Smooth muscle cell (in vitro differentiated cells): Measurements from ENCODE around the gene TLL2. TPM values are rescaled to one million over a fixed set of nuclear protein-coding genes. Genes with fewer than 3 reads are reported as not detected.

ENCODE experiments used
- DNase-seq: peaks from one replicate; lab custom pipeline; 2025; ENCODE audit not compliant: unreplicated experiment; lab: John Stamatoyannopoulos, UW
- H2AFZ ChIP-seq: fragments of 200-600 bp; sonication (generic); 2 replicates; pipeline ENCODE4 v1.6.0; 2016; ENCODE audit warnings: antibody characterized with exemption, low read depth, mild to moderate bottlenecking
- H3F3A ChIP-seq: fragments of 200-600 bp; sonication (generic); 2 replicates; pipeline ENCODE4 v1.6.0; 2017; ENCODE audit warnings: antibody characterized with exemption, low read depth
- H3K27ac ChIP-seq: fragments of 200-600 bp; sonication (generic); 2 replicates; pipeline ENCODE4 v1.5.1; 2016; ENCODE audit warnings: low read depth, mild to moderate bottlenecking
- H3K27me3 ChIP-seq: fragments of 200-600 bp; sonication (generic); 2 replicates; pipeline ENCODE4 v1.6.1; 2016; ENCODE audit warnings: low read depth, mild to moderate bottlenecking
- H3K36me3 ChIP-seq: fragments of 200-600 bp; sonication (generic); 2 replicates; pipeline ENCODE4 v1.5.1; 2016; ENCODE audit warnings: low read depth
- H3K4me1 ChIP-seq: fragments of 200-600 bp; sonication (generic); 2 replicates; pipeline ENCODE4 v1.5.1; 2016; ENCODE audit warnings: low read depth
- H3K4me2 ChIP-seq: fragments of 200-600 bp; sonication (generic); 2 replicates; pipeline ENCODE4 v1.6.0; 2016; ENCODE audit warnings: mild to moderate bottlenecking
- H3K4me3 ChIP-seq: fragments of 200-600 bp; sonication (generic); 2 replicates; pipeline ENCODE4 v1.5.1; 2016; ENCODE audit warnings: mild to moderate bottlenecking
- H3K79me2 ChIP-seq: fragments of 200-600 bp; sonication (generic); 2 replicates; pipeline ENCODE4 v1.6.0; 2016; ENCODE audit warnings: low read depth, mild to moderate bottlenecking
- H3K9ac ChIP-seq: fragments of 200-600 bp; sonication (generic); 2 replicates; pipeline ENCODE4 v1.6.0; 2016; ENCODE audit warnings: low read depth
- H3K9me3 ChIP-seq: fragments of 200-600 bp; sonication (generic); replicated peaks from 2 replicates; pipeline ENCODE4 v1.5.1; 2016; ENCODE audit warnings: low read depth
- H4K20me1 ChIP-seq: fragments of 200-600 bp; sonication (generic); 2 replicates; pipeline ENCODE4 v1.6.0; 2016; ENCODE audit warnings: low read depth
- CTCF ChIP-seq: fragments of 200-600 bp; sonication (generic); IDR thresholded peaks from 2 replicates; pipeline ENCODE4 v1.5.1; 2017; ENCODE audit warnings: borderline replicate concordance, mild to moderate bottlenecking, antibody characterized with exemption; ENCODE audit not compliant: insufficient read depth, poor library complexity, severe bottlenecking
- WGBS: methylation state at CpG from one replicate; pipeline ENCODE4 v1.1.7; 2016; ENCODE audit warnings: low lambda C conversion rate; 5-methylcytosine and 5-hydroxymethylcytosine counted together
- polyA plus RNA-seq: library from polyadenylated mRNA; unstranded; fragments of >200 nt; fragmentation: Nextera tagmentation; extraction: Ambion mirVana; gene quantifications from 2 replicates; pipeline ENCODE4 v1.2.1, GENCODE V29; 2016
- total RNA-seq: library from RNA; depleted of rRNA; stranded (reverse); fragments of >200 nt; gene quantifications from 2 replicates; pipeline ENCODE4 v1.2.3, GENCODE V29; 2014

Gene TLL2
- total and polyA plus RNA-seq, 2 experiments from 2014 or later, result 0.18 TPM; not detected in 1

- no peaks in the 10 kb centered on the region for H3K9me3 ChIP-seq
- no peaks in the 10 kb centered on the region for H3K4me1 ChIP-seq
- no peak overlapping the region for H3K4me2 ChIP-seq
- no peak overlapping the region for H3K27ac ChIP-seq
- no peaks in the 10 kb centered on the region for H3F3A ChIP-seq
- H3K9ac ChIP-seq, result no peak overlapping the region
- no peak for TF ChIP-seq CTCF
- no peaks in the 10 kb centered on the region for H3K36me3 ChIP-seq
- no peak overlapping the region for H2AFZ ChIP-seq
- H3K79me2 ChIP-seq, result no peaks in the 10 kb centered on the region
- 86% methylated on average over 7 of the region's 7 CpGs for WGBS
- no peaks in the 10 kb centered on the region for H4K20me1 ChIP-seq
- H3K27me3 ChIP-seq, result no peaks in the 10 kb centered on the region
- DNase-seq, result no peak
- H3K4me3 ChIP-seq, result no peak overlapping the region
Measured at GRCh38 chr10:96380821-96381220, 132.9 kb downstream of the TLL2 start.

DNA sequence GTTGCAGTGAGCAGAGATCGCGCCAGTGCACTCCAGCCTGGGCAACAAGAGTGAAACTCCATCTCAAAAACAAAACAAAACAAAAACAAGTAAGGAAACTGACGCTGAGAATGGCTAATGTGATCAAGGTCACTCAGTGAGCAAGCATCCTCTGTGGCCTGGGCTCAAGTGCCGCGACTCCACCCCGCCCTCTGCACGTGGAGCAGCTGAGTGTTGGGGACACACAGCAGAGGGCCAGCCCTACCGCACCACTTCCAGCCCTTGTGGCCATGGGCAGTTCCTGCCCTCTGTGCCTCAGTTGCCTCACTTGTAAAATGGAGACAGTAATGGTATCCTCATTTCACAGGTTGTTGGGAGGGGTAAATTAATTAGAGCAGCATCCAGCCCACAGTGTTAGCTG lies 134.0 kb downstream of the TLL2 start:
- Histone ChIP-seq H4K20me1 (no peaks in the 10 kb centered on the region), H3K4me3 (no peak overlapping the region), H3K9ac (no peak overlapping the region), H3K9me3 (no peaks in the 10 kb centered on the region), H3K27ac (no peak overlapping the region), H3K4me2 (no peak overlapping the region), H3K36me3 (no peaks in the 10 kb centered on the region), H3F3A (no peaks in the 10 kb centered on the region), H3K4me1 (no peaks in the 10 kb centered on the region), H2AFZ (no peak overlapping the region), H3K79me2 (no peaks in the 10 kb centered on the region), H3K27me3 (no peaks in the 10 kb centered on the region)
- no peak for TF ChIP-seq CTCF
- no peak for DNase-seq
- WGBS, result 94% methylated on average over 8 of the region's 8 CpGs

DNA sequence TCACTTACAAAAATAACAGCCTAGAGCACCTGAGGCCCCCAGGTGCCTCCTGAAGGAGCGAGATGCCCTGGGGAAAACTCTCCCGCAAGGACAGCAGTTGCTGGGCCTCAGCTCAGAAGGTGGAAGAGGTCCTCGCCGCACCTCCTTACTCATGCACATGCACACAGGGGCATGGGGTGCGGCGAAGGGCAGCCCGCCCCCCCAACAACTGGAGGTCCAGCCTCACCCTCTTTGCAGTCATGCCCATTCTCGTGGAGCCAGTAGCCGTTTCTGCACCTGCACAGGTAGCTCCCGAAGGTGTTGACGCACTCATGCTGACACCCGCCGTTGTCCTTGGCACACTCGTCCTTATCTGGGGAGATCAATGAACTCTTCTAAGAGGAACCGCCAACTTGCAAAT lies 135.0 kb downstream of the TLL2 start:
- no peak overlapping the region for H3K4me2 ChIP-seq
- no peak for DNase-seq
- H2AFZ ChIP-seq, result no peak overlapping the region
- no peak for TF ChIP-seq CTCF
- no peak overlapping the region for H3K4me3 ChIP-seq
- 88% methylated on average over 14 of the region's 15 CpGs for WGBS
- H3K9ac ChIP-seq, result no peak overlapping the region
- H3K4me1 ChIP-seq, result no peaks in the 10 kb centered on the region
- no peaks in the 10 kb centered on the region for H3K36me3 ChIP-seq
- no peaks in the 10 kb centered on the region for H4K20me1 ChIP-seq
- H3K27ac ChIP-seq, result no peak overlapping the region
- no peaks in the 10 kb centered on the region for H3F3A ChIP-seq
- no peaks in the 10 kb centered on the region for H3K9me3 ChIP-seq
- H3K27me3 ChIP-seq, result no peaks in the 10 kb centered on the region
- H3K79me2 ChIP-seq, result no peaks in the 10 kb centered on the region

GRCh38 chr10:96377816-96378294 lies 135.9 kb downstream of the TLL2 start:
- Histone ChIP-seq H3K36me3 (no peaks in the 10 kb centered on the region), H3K27me3 (no peaks in the 10 kb centered on the region), H2AFZ (no peak overlapping the region), H3K4me2 (peak overlapping the region; percentile 26), H3K4me1 (no peaks in the 10 kb centered on the region), H3F3A (no peaks in the 10 kb centered on the region), H3K79me2 (no peaks in the 10 kb centered on the region), H3K4me3 (no peak overlapping the region), H4K20me1 (no peaks in the 10 kb centered on the region), H3K27ac (no peak overlapping the region), H3K9me3 (no peaks in the 10 kb centered on the region), H3K9ac (no peak overlapping the region)
- WGBS, result 34% methylated on average over 6 of the region's 6 CpGs
- TF ChIP-seq CTCF, result no peak
- DNase-seq, result no peak
